H1 (cell line): Measurements from ENCODE around the gene MRPS27. TPM values are rescaled to one million over a fixed set of nuclear protein-coding genes. Genes with fewer than 3 reads are reported as not detected.

Source experiments
- CTCF ChIA-PET: fragments of 300-600 bp; sonication (Branson Sonifier 250); formaldehyde crosslinking; loops from one replicate; lab custom pipeline; 2021; ENCODE audit not compliant: partially characterized antibody; lab: Charles Lee
- POLR2A ChIA-PET: fragments of 300-600 bp; sonication (Branson Sonifier 250); formaldehyde crosslinking; loops from one replicate; lab custom pipeline; 2021; ENCODE audit warnings: inconsistent platforms; ENCODE audit not compliant: partially characterized antibody; lab: Charles Lee
- DNase-seq, 2 experiments: peaks; one replicate each; pipeline versions ENCODE4 v3.0.0 to v3.0.0-alpha.2; 2010 to 2022; ENCODE audit warnings: low spot score in 2 of 2, low read depth in 1 of 2, mixed read lengths in 1 of 2
- FAIRE-seq: peaks from 2 replicates; lab custom pipeline; 2011; peaks lifted over from hg19 to GRCh38; lab: Jason Lieb, UNC
- H2AFZ ChIP-seq: 2 replicates; pipeline ENCODE4 v1.8.1; 2012; ENCODE audit warnings: low read length, inconsistent platforms
- H2AK5ac ChIP-seq: 2 replicates; pipeline ENCODE4 v1.6.1; 2013; ENCODE audit warnings: low read depth, low read length
- H2BK120ac ChIP-seq: replicated peaks from 2 replicates; pipeline ENCODE3; 2013; ENCODE audit warnings: low read depth, low read length, inconsistent platforms
- H2BK12ac ChIP-seq: 2 replicates; pipeline ENCODE4 v1.6.1; 2013; ENCODE audit warnings: low read depth, low read length
- H2BK15ac ChIP-seq: 2 replicates; pipeline ENCODE4 v1.6.1; 2013; ENCODE audit warnings: low read length
- H2BK20ac ChIP-seq: 2 replicates; pipeline ENCODE4 v1.6.1; 2013; ENCODE audit warnings: low read length
- H2BK5ac ChIP-seq: 2 replicates; pipeline ENCODE4 v1.6.1; 2013; ENCODE audit warnings: low read depth, low read length
- H3K14ac ChIP-seq: 2 replicates; pipeline ENCODE4 v1.6.1; 2013; ENCODE audit warnings: inconsistent platforms; ENCODE audit not compliant: insufficient read length
- H3K18ac ChIP-seq: 2 replicates; pipeline ENCODE4 v1.6.1; 2013; ENCODE audit warnings: low read length; ENCODE audit errors: extremely low read depth
- H3K23ac ChIP-seq: 2 replicates; pipeline ENCODE4 v1.6.1; 2013; ENCODE audit warnings: inconsistent platforms; ENCODE audit not compliant: insufficient read length
- H3K23me2 ChIP-seq: 2 replicates; pipeline ENCODE4 v1.6.1; 2013; ENCODE audit warnings: low read depth, low read length
- H3K27ac ChIP-seq: 2 replicates; pipeline ENCODE4 v1.6.1; 2011; ENCODE audit warnings: low read depth, low read length, inconsistent platforms
- H3K27me3 ChIP-seq, 4 experiments: replicated peaks in 1 of 4; 1 replicate in 1 of 4; 2 replicates in 3 of 4; pipeline versions ENCODE4 v1.6.1 to v1.8.1; 2011 to 2013; ENCODE audit warnings: low read length in 3 of 4, mild to moderate bottlenecking in 3 of 4, inconsistent platforms in 2 of 4, mixed read lengths in 2 of 4, moderate library complexity in 1 of 4; ENCODE audit not compliant: control insufficient read depth in 3 of 4, insufficient read depth in 3 of 4; ENCODE audit errors: extremely low read depth in 1 of 4
- H3K36me3 ChIP-seq, 4 experiments: 2 replicates each; pipeline versions ENCODE4 v1.6.1 to v1.8.1; 2011 to 2013; ENCODE audit warnings: mild to moderate bottlenecking in 4 of 4, low read length in 3 of 4, moderate library complexity in 2 of 4, control low read depth in 1 of 4, inconsistent platforms in 1 of 4; ENCODE audit not compliant: insufficient read depth in 4 of 4, control insufficient read depth in 2 of 4
- H3K4ac ChIP-seq: replicated peaks from 2 replicates; pipeline ENCODE3; 2013; ENCODE audit warnings: low read length, low read depth, mixed read lengths, inconsistent platforms; ENCODE audit not compliant: insufficient read length
- H3K4me1 ChIP-seq, 4 experiments: replicated peaks in 1 of 4; 1 replicate in 1 of 4; 2 replicates in 3 of 4; pipeline versions ENCODE4 v1.6.1 to v1.8.1; 2011 to 2013; ENCODE audit warnings: low read length in 3 of 4, inconsistent platforms in 2 of 4, mixed read lengths in 1 of 4; ENCODE audit not compliant: insufficient read depth in 4 of 4, control insufficient read depth in 3 of 4
- H3K4me2 ChIP-seq, 2 experiments: 2 replicates each; pipeline versions ENCODE4 v1.6.1 to v1.8.1; 2011 to 2013; ENCODE audit warnings: low read depth in 2 of 2, low read length in 2 of 2, control low read depth in 1 of 2, inconsistent platforms in 1 of 2, mild to moderate bottlenecking in 1 of 2; ENCODE audit not compliant: insufficient read depth in 1 of 2
- H3K4me3 ChIP-seq, 4 experiments: fragments of 200-600, 300-600 bp in 1 of 4; sonication (generic), shearing (Covaris generic), sonication (Bioruptor Twin) in 1 of 4; 2 replicates each; pipeline versions ENCODE4 v1.5.1 to v1.8.1; 2011 to 2016; ENCODE audit warnings: low read length in 4 of 4, low read depth in 3 of 4, control low read depth in 2 of 4, inconsistent platforms in 2 of 4, mild to moderate bottlenecking in 2 of 4, mixed read lengths in 1 of 4, moderate library complexity in 1 of 4; ENCODE audit not compliant: insufficient read depth in 2 of 4; ENCODE audit errors: extremely low read depth in 1 of 4
- H3K56ac ChIP-seq: replicated peaks from 2 replicates; pipeline ENCODE3; 2013; ENCODE audit warnings: low read depth, mild to moderate bottlenecking, mixed read lengths, low read length, inconsistent platforms; ENCODE audit not compliant: insufficient read length
- H3K79me1 ChIP-seq: 2 replicates; pipeline ENCODE4 v1.6.1; 2013; ENCODE audit warnings: low read depth, low read length, control low read depth
- H3K79me2 ChIP-seq, 2 experiments: 2 replicates each; pipeline versions ENCODE4 v1.6.1 to v1.8.1; 2012 to 2013; ENCODE audit warnings: low read length in 2 of 2, mild to moderate bottlenecking in 2 of 2, inconsistent platforms in 1 of 2; ENCODE audit not compliant: insufficient read depth in 2 of 2, control insufficient read depth in 1 of 2
- H3K9ac ChIP-seq, 4 experiments: replicated peaks in 1 of 4; 1 replicate in 1 of 4; 2 replicates in 3 of 4; pipeline versions ENCODE4 v1.6.1 to v1.8.1; 2011 to 2013; ENCODE audit warnings: low read depth in 3 of 4, low read length in 3 of 4, control low read depth in 2 of 4, mild to moderate bottlenecking in 2 of 4, moderate library complexity in 2 of 4, inconsistent platforms in 1 of 4; ENCODE audit errors: extremely low read depth in 1 of 4
- H3K9me3 ChIP-seq, 2 experiments: 2 replicates each; pipeline versions ENCODE4 v1.6.1 to v1.8.1; 2012 to 2013; ENCODE audit warnings: mild to moderate bottlenecking in 2 of 2, moderate library complexity in 2 of 2, control low read depth in 1 of 2, inconsistent platforms in 1 of 2, low read depth in 1 of 2, low read length in 1 of 2, mixed read lengths in 1 of 2; ENCODE audit not compliant: insufficient read depth in 2 of 2
- H4K20me1 ChIP-seq, 2 experiments: replicated peaks in 1 of 2; 2 replicates each; pipeline versions ENCODE3 to v1.8.1; 2011 to 2013; ENCODE audit warnings: inconsistent platforms in 2 of 2, low read length in 2 of 2, mild to moderate bottlenecking in 1 of 2; ENCODE audit not compliant: insufficient read depth in 2 of 2, control insufficient read depth in 1 of 2
- H4K5ac ChIP-seq: 2 replicates; pipeline ENCODE4 v1.6.1; 2013; ENCODE audit warnings: low read length, low read depth, mixed read lengths, inconsistent platforms; ENCODE audit not compliant: insufficient read length
- H4K8ac ChIP-seq: 2 replicates; pipeline ENCODE4 v1.8.0; 2013; ENCODE audit warnings: mild to moderate bottlenecking, moderate library complexity, low read length, inconsistent platforms; ENCODE audit not compliant: insufficient read depth; ENCODE audit errors: extremely low read depth
- H4K91ac ChIP-seq: replicated peaks from 2 replicates; pipeline ENCODE3; 2013; ENCODE audit warnings: low read length, mixed read lengths, inconsistent platforms; ENCODE audit not compliant: insufficient read length
- CTBP2 ChIP-seq: IDR thresholded peaks from 2 replicates; pipeline ENCODE4 v1.7.0; 2011; ENCODE audit warnings: borderline replicate concordance, mild to moderate bottlenecking, moderate library complexity, mixed read lengths, low read length; ENCODE audit not compliant: insufficient read depth, insufficient read length
- KDM1A ChIP-seq: fragments of 200-600, 300-600 bp; sonication (generic); IDR thresholded peaks from 2 replicates; pipeline ENCODE4 v1.7.1; 2016; ENCODE audit warnings: mild to moderate bottlenecking, low read length, borderline replicate concordance
- NANOG ChIP-seq: IDR thresholded peaks from 2 replicates; pipeline ENCODE4 v1.6.1; 2011; ENCODE audit warnings: low read length, low read depth, mild to moderate bottlenecking, inconsistent platforms; ENCODE audit not compliant: insufficient read depth, poor library complexity, severe bottlenecking
- POLR2AphosphoS5 ChIP-seq: IDR thresholded peaks from 2 replicates; pipeline ENCODE4 v1.6.1; 2011; ENCODE audit warnings: low read depth, low read length
- RNF2 ChIP-seq: fragments of 200-900, 300-1000 bp; sonication (generic); IDR thresholded peaks from 2 replicates; pipeline ENCODE4 v1.7.1; 2016; ENCODE audit warnings: borderline replicate concordance, low read depth, mild to moderate bottlenecking, antibody characterized with exemption, low read length; ENCODE audit not compliant: poor library complexity, severe bottlenecking; ENCODE audit errors: missing control alignments
- SAP30 ChIP-seq: fragments of 300-600 bp; sonication (generic); IDR thresholded peaks from 2 replicates; pipeline ENCODE4 v1.7.1; 2012; ENCODE audit warnings: low read length, moderate library complexity, mild to moderate bottlenecking, inconsistent platforms; ENCODE audit not compliant: insufficient read depth, insufficient replicate concordance
- SP1 ChIP-seq: IDR thresholded peaks from 2 replicates; pipeline ENCODE4 v1.6.1; 2011; ENCODE audit warnings: low read depth, low read length
- SRF ChIP-seq: IDR thresholded peaks from 2 replicates; pipeline ENCODE4 v1.6.1; 2011; ENCODE audit warnings: mild to moderate bottlenecking, low read depth, low read length, moderate library complexity
- TEAD4 ChIP-seq: IDR thresholded peaks from 2 replicates; pipeline ENCODE4 v1.6.1; 2012; ENCODE audit warnings: low read depth, low read length, inconsistent platforms, mixed read lengths
- WGBS, 2 experiments: shearing (Covaris generic) in 1 of 2; methylation state at CpG; one replicate each; pipeline versions ENCODE4 v1.1.6 to v1.1.7; 2013 to 2015; ENCODE audit warnings: low lambda C conversion rate in 2 of 2, mixed read lengths in 2 of 2, inconsistent platforms in 1 of 2, low coverage in 1 of 2, missing lambda C conversion rate in 1 of 2; ENCODE audit not compliant: insufficient replicate concordance in 2 of 2, insufficient coverage in 1 of 2, insufficient read length in 1 of 2; ENCODE audit errors: extremely low coverage in 1 of 2, missing lambda C conversion rate in 1 of 2; 5-methylcytosine and 5-hydroxymethylcytosine counted together
- polyA plus RNA-seq, 7 experiments: library from polyadenylated mRNA; depleted of rRNA in 3 of 7; stranded (reverse) in 5 of 7; unstranded in 2 of 7; fragments of >200 nt in 5 of 7; fragments of 200-250 nt in 2 of 7; gene quantifications; 1 replicate in 5 of 7; 2 replicates in 1 of 7; 4 replicates in 1 of 7; pipeline versions ENCODE4 v1.2.1 to v1.2.3, GENCODE V29; 2011 to 2013; ENCODE audit warnings: missing spikeins in 2 of 7, mixed read lengths in 2 of 7
- total RNA-seq: library from RNA; stranded (reverse); fragmentation: NEBNext Ultra II Directional; extraction: Animal tissue kit (Norgen Biotek cat#: 25700); gene quantifications from 2 replicates; pipeline ENCODE4 v1.2.1, GENCODE V29; 2021
- TF ChIP-seq, protein P1 (sequence below): IDR thresholded peaks from 2 replicates; pipeline ENCODE4 v1.6.1; 2012; ENCODE audit warnings: inconsistent platforms
- TF ChIP-seq, protein P2 (sequence below): IDR thresholded peaks from 2 replicates; pipeline ENCODE4 v1.6.1; 2012; ENCODE audit warnings: low read length, inconsistent platforms

MRPS27 gene
- total and polyA plus RNA-seq, 2 of the 8 experiments (the other 6 are each of a cell fraction or from before 2014, with no cell fraction given) = 93.2 to 102 TPM

DNA sequence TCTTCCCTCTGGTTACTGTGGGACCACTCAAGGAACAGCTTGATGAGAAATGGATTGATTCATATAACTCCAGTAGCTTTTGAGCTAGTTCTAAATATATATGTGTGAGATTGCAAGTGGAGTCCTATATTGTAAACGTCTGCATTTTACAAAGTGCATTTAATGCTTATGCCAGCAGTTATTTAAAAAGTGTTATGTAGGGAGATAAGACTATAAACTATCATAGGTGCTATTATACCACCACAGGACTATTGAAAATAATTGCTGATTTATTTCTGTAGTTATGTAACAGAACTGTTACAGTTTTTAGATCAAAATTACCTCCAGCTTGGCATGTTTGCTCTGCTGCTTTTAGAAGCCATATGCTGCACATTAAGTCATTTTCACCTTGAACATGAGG, 36.3 kb upstream of the MRPS27 start:
- no peak overlapping the region for H3K27ac ChIP-seq
- no peak overlapping the region for H3K56ac ChIP-seq
- H3K4ac ChIP-seq = no peak overlapping the region
- no peak overlapping the region for H4K5ac ChIP-seq
- no peak overlapping the region for H2BK12ac ChIP-seq
- H3K27me3 ChIP-seq = no peaks in the 10 kb centered on the region
- no peak overlapping the region for H2BK20ac ChIP-seq
- DNase-seq = no peak
- H3K23ac ChIP-seq = no peak overlapping the region
- H3K14ac ChIP-seq = no peak overlapping the region
- no peak overlapping the region for H2AFZ ChIP-seq
- no peaks in the 10 kb centered on the region for H3K9me3 ChIP-seq
- H3K79me2 ChIP-seq = no peaks in the 10 kb centered on the region
- CTCF ChIA-PET = interaction anchor here (0.6 to 5.2 kb wide), 24 partner anchors 10 to 199 kb away, joined by 3 to 38 read pairs (median 3); no protein-coding TSS in a partner anchor
- H3K9ac ChIP-seq = no peak overlapping the region
- H3K4me2 ChIP-seq = no peak overlapping the region
- no peaks in the 10 kb centered on the region for H3K79me1 ChIP-seq
- WGBS, 2 experiments = 82% methylated on average over 1 of the region's 1 CpG; no CpG with 5 or more reads in 1 of the 2 experiments
- POLR2A ChIA-PET = interaction anchor here (1.0 to 1.2 kb wide), 2 partner anchors 19 to 36 kb away, joined by 3 read pairs; partner anchors contain the start of genes MRPS27 and PTCD2
- TF ChIP-seq NANOG (no peak), KDM1A (no peak), SP1 (no peak), TEAD4 (no peak), CTBP2 (no peak), POLR2AphosphoS5 (no peak), SAP30 (no peak), RNF2 (no peak), SRF (no peak)
- TF ChIP-seq, protein P1, sequence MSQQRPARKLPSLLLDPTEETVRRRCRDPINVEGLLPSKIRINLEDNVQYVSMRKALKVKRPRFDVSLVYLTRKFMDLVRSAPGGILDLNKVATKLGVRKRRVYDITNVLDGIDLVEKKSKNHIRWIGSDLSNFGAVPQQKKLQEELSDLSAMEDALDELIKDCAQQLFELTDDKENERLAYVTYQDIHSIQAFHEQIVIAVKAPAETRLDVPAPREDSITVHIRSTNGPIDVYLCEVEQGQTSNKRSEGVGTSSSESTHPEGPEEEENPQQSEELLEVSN = no peak
- TF ChIP-seq, protein P2, sequence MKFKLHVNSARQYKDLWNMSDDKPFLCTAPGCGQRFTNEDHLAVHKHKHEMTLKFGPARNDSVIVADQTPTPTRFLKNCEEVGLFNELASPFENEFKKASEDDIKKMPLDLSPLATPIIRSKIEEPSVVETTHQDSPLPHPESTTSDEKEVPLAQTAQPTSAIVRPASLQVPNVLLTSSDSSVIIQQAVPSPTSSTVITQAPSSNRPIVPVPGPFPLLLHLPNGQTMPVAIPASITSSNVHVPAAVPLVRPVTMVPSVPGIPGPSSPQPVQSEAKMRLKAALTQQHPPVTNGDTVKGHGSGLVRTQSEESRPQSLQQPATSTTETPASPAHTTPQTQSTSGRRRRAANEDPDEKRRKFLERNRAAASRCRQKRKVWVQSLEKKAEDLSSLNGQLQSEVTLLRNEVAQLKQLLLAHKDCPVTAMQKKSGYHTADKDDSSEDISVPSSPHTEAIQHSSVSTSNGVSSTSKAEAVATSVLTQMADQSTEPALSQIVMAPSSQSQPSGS = no peak
- no peaks in the 10 kb centered on the region for H3K23me2 ChIP-seq
- peaks cover 0 to 13% (median 5%) of the 10 kb centered on the region in 4 experiments; a peak in 4 of 8 replicates for H3K36me3 ChIP-seq
- H2BK5ac ChIP-seq = no peak overlapping the region
- no peak overlapping the region for H2BK15ac ChIP-seq
- H3K18ac ChIP-seq = no peak overlapping the region
- no peaks in the 10 kb centered on the region for H4K20me1 ChIP-seq
- no peak for FAIRE-seq
- H2AK5ac ChIP-seq = no peak overlapping the region
- H4K8ac ChIP-seq = no peak overlapping the region
- no peak overlapping the region for H4K91ac ChIP-seq
- H3K4me1 ChIP-seq = no peaks in the 10 kb centered on the region
- H3K4me3 ChIP-seq = no peak overlapping the region
- no peak overlapping the region for H2BK120ac ChIP-seq
